ENCODE data around the gene PRKCH.

PRKCH gene

DNA sequence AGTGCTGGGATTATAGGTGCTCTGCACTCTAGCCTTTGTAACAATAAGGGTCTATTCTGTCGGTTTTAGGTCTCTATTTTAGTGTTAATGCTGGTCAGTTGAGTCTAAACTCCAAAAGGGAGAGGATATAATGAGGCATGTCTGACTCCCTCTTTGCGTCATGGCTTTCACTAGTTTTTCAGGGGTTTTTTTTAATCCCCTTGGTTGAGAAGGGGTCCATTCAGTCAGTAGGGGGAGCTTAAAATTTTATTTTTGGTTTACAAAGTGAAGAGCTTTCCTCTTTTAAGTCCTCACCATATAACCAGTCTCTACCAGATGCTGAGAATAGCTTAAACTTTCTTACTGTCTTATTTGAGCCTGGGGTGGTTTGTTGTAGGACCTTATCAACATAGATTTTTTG, 106.9 kb downstream of the PRKCH start:
- Histone ChIP-seq H2BK12ac (ENCODE audit: low read length in 2 of 2) (no peak overlapping the region), H3K23ac (ENCODE audit: low read length in 2 of 2) (no peak overlapping the region), H2BK5ac (ENCODE audit: low read depth, low read length, poor library complexity, severe bottlenecking) (no peak overlapping the region), H4K8ac (ENCODE audit: low read length) (no peak overlapping the region), H3K14ac (ENCODE audit: low read length in 2 of 2) (no peak overlapping the region), H3K18ac (ENCODE audit: low read depth in 1 of 2, low read length in 2 of 2) (no peak overlapping the region), H3K4me1 (ENCODE audit: control insufficient read depth, insufficient read depth, low read depth, low read length) (no peaks in the 10 kb centered on the region), H2BK15ac (ENCODE audit: low read depth, poor library complexity, severe bottlenecking) (no peak overlapping the region), H2BK120ac (ENCODE audit: low read depth, low read length) (no peak overlapping the region), H3K27me3 (ENCODE audit: control insufficient read depth in 1 of 2, insufficient read depth in 1 of 2, low read length in 2 of 2) (peaks cover 0 to 24% of the 10 kb centered on the region in 2 experiments), H3K4me3 (ENCODE audit: insufficient read depth in 1 of 2, low read depth in 1 of 2, low read length in 2 of 2) (no peak overlapping the region), H3K9me3 (ENCODE audit: control insufficient read depth, low read length) (no peaks in the 10 kb centered on the region), H3K4me2 (ENCODE audit: low read length, poor library complexity, severe bottlenecking) (no peak overlapping the region), H2AK5ac (ENCODE audit: low read length, severe bottlenecking) (no peak overlapping the region), H3K79me1 (replicated peaks; ENCODE audit: low read length, poor library complexity, severe bottlenecking) (no peaks in the 10 kb centered on the region), H4K91ac (ENCODE audit: low read length) (no peak overlapping the region), H2AFZ (ENCODE audit: low read depth, low read length) (no peak overlapping the region), H3K4ac (ENCODE audit: low read depth in 1 of 2, low read length in 2 of 2) (no peak overlapping the region), H3K9ac (ENCODE audit: low read length) (no peak overlapping the region), H3K36me3 (ENCODE audit: control insufficient read depth in 1 of 2, insufficient read depth in 2 of 2, low read depth in 1 of 2, low read length in 2 of 2) (no peaks in the 10 kb centered on the region), H3K27ac (ENCODE audit: low read length, poor library complexity, severe bottlenecking) (no peak overlapping the region)
- no peak for DNase-seq
- WGBS, result 61% methylated on average over 2 of the region's 2 CpGs

DNA sequence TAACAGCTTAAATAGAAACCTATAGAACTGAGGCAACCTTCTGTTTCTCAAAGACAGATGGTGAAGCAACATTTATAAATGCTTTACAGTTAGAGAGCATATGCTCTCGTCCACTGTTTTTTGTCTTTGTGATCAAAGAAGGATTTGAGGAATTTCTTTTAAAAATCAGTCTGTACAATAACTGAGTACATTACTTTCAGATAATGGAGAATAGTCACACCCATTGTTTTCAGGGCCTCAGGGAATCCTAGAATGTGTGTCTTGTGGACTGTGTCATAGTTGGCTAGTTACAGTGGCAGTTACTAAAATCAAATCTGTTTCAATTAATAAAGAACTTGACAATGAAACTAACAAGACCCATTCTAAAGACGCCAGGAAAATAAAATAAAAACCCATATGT, 107.9 kb downstream of the PRKCH start:
- Histone ChIP-seq H3K4me3 (ENCODE audit: insufficient read depth in 1 of 2, low read depth in 1 of 2, low read length in 2 of 2) (no peak overlapping the region), H2BK15ac (ENCODE audit: low read depth, poor library complexity, severe bottlenecking) (no peak overlapping the region), H3K4me2 (ENCODE audit: low read length, poor library complexity, severe bottlenecking) (no peak overlapping the region), H2BK5ac (ENCODE audit: low read depth, low read length, poor library complexity, severe bottlenecking) (no peak overlapping the region), H2BK12ac (ENCODE audit: low read length in 2 of 2) (no peak overlapping the region), H3K4me1 (ENCODE audit: control insufficient read depth, insufficient read depth, low read depth, low read length) (no peaks in the 10 kb centered on the region), H2AFZ (ENCODE audit: low read depth, low read length) (no peak overlapping the region), H4K8ac (ENCODE audit: low read length) (no peak overlapping the region), H2AK5ac (ENCODE audit: low read length, severe bottlenecking) (no peak overlapping the region), H3K79me1 (replicated peaks; ENCODE audit: low read length, poor library complexity, severe bottlenecking) (no peaks in the 10 kb centered on the region), H3K36me3 (ENCODE audit: control insufficient read depth in 1 of 2, insufficient read depth in 2 of 2, low read depth in 1 of 2, low read length in 2 of 2) (no peaks in the 10 kb centered on the region), H3K27me3 (ENCODE audit: control insufficient read depth in 1 of 2, insufficient read depth in 1 of 2, low read length in 2 of 2) (peaks cover 0 to 28% of the 10 kb centered on the region in 2 experiments), H4K91ac (ENCODE audit: low read length) (no peak overlapping the region), H3K18ac (ENCODE audit: low read depth in 1 of 2, low read length in 2 of 2) (no peak overlapping the region), H3K23ac (ENCODE audit: low read length in 2 of 2) (no peak overlapping the region), H3K9ac (ENCODE audit: low read length) (no peak overlapping the region), H2BK120ac (ENCODE audit: low read depth, low read length) (no peak overlapping the region), H3K4ac (ENCODE audit: low read depth in 1 of 2, low read length in 2 of 2) (no peak overlapping the region), H3K14ac (ENCODE audit: low read length in 2 of 2) (no peak overlapping the region), H3K9me3 (ENCODE audit: control insufficient read depth, low read length) (no peaks in the 10 kb centered on the region), H3K27ac (ENCODE audit: low read length, poor library complexity, severe bottlenecking) (no peak overlapping the region)
- no peak for DNase-seq
- WGBS, result no CpG with 5 or more reads among the region's 2 CpGs

- no peak overlapping the region for H3K14ac ChIP-seq (ENCODE audit: low read length in 2 of 2)
- H3K9ac ChIP-seq (ENCODE audit: low read length), result no peak overlapping the region
- H2BK120ac ChIP-seq (ENCODE audit: low read depth, low read length), result no peak overlapping the region
- no peak overlapping the region for H2BK5ac ChIP-seq (ENCODE audit: low read depth, low read length, poor library complexity, severe bottlenecking)
- no peak overlapping the region for H3K23ac ChIP-seq (ENCODE audit: low read length in 2 of 2)
- peaks cover 0 to 28% of the 10 kb centered on the region in 2 experiments for H3K27me3 ChIP-seq (ENCODE audit: control insufficient read depth in 1 of 2, insufficient read depth in 1 of 2, low read length in 2 of 2)
- no peaks in the 10 kb centered on the region for H3K79me1 ChIP-seq (replicated peaks; ENCODE audit: low read length, poor library complexity, severe bottlenecking)
- no peak overlapping the region for H3K4me3 ChIP-seq (ENCODE audit: insufficient read depth in 1 of 2, low read depth in 1 of 2, low read length in 2 of 2)
- no peak overlapping the region for H2AK5ac ChIP-seq (ENCODE audit: low read length, severe bottlenecking)
- no peak overlapping the region for H3K27ac ChIP-seq (ENCODE audit: low read length, poor library complexity, severe bottlenecking)
- H3K9me3 ChIP-seq (ENCODE audit: control insufficient read depth, low read length), result no peaks in the 10 kb centered on the region
- no peak overlapping the region for H4K8ac ChIP-seq (ENCODE audit: low read length)
- no peak overlapping the region for H3K4me2 ChIP-seq (ENCODE audit: low read length, poor library complexity, severe bottlenecking)
- no peak for DNase-seq
- H3K36me3 ChIP-seq (ENCODE audit: control insufficient read depth in 1 of 2, insufficient read depth in 2 of 2, low read depth in 1 of 2, low read length in 2 of 2), result no peaks in the 10 kb centered on the region
- H3K4me1 ChIP-seq (ENCODE audit: control insufficient read depth, insufficient read depth, low read depth, low read length), result no peaks in the 10 kb centered on the region
- H2BK12ac ChIP-seq (ENCODE audit: low read length in 2 of 2), result no peak overlapping the region
- H2BK15ac ChIP-seq (ENCODE audit: low read depth, poor library complexity, severe bottlenecking), result no peak overlapping the region
- no peak overlapping the region for H2AFZ ChIP-seq (ENCODE audit: low read depth, low read length)
- H3K4ac ChIP-seq (ENCODE audit: low read depth in 1 of 2, low read length in 2 of 2), result no peak overlapping the region
- H4K91ac ChIP-seq (ENCODE audit: low read length), result no peak overlapping the region
- H3K18ac ChIP-seq (ENCODE audit: low read depth in 1 of 2, low read length in 2 of 2), result no peak overlapping the region
- 90% methylated on average over 2 of the region's 2 CpGs for WGBS
These were observed 108.8 kb downstream of the PRKCH start for GRCh38 chr14:61430066-61430757.

DNA sequence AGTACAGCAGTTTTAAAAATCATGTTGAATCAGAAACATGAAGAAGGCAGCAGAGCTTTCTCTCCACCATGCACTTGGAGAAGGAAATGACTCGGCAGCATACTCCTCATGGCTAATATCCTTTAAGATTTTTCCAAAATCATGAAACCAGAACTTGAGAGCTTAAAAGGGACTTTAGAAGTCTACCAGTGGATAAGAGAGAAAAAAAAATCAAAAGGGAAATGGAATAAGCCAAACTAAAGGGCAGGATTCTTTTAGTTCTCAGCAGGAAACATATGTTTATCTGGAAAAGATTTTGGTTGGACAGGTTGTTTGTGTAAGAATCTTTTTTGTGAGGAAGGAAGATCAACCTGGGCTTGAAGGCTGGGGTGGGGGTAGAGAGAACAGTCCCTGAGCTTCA, 111.8 kb downstream of the PRKCH start:
- Histone ChIP-seq H3K23ac (ENCODE audit: low read length in 2 of 2) (no peak overlapping the region), H2BK5ac (ENCODE audit: low read depth, low read length, poor library complexity, severe bottlenecking) (no peak overlapping the region), H3K27ac (ENCODE audit: low read length, poor library complexity, severe bottlenecking) (no peak overlapping the region), H3K9me3 (ENCODE audit: control insufficient read depth, low read length) (no peaks in the 10 kb centered on the region), H3K18ac (ENCODE audit: low read depth in 1 of 2, low read length in 2 of 2) (no peak overlapping the region), H3K27me3 (ENCODE audit: control insufficient read depth in 1 of 2, insufficient read depth in 1 of 2, low read length in 2 of 2) (peaks cover 0 to 28% of the 10 kb centered on the region in 2 experiments), H4K91ac (ENCODE audit: low read length) (no peak overlapping the region), H3K36me3 (ENCODE audit: control insufficient read depth in 1 of 2, insufficient read depth in 2 of 2, low read depth in 1 of 2, low read length in 2 of 2) (no peaks in the 10 kb centered on the region), H2BK12ac (ENCODE audit: low read length in 2 of 2) (no peak overlapping the region), H3K4me3 (ENCODE audit: insufficient read depth in 1 of 2, low read depth in 1 of 2, low read length in 2 of 2) (no peak overlapping the region), H3K4ac (ENCODE audit: low read depth in 1 of 2, low read length in 2 of 2) (no peak overlapping the region), H2AK5ac (ENCODE audit: low read length, severe bottlenecking) (no peak overlapping the region), H3K4me2 (ENCODE audit: low read length, poor library complexity, severe bottlenecking) (no peak overlapping the region), H2AFZ (ENCODE audit: low read depth, low read length) (no peak overlapping the region), H3K14ac (ENCODE audit: low read length in 2 of 2) (no peak overlapping the region), H3K4me1 (ENCODE audit: control insufficient read depth, insufficient read depth, low read depth, low read length) (no peaks in the 10 kb centered on the region), H3K9ac (ENCODE audit: low read length) (no peak overlapping the region), H4K8ac (ENCODE audit: low read length) (no peak overlapping the region), H3K79me1 (replicated peaks; ENCODE audit: low read length, poor library complexity, severe bottlenecking) (no peaks in the 10 kb centered on the region), H2BK15ac (ENCODE audit: low read depth, poor library complexity, severe bottlenecking) (no peak overlapping the region), H2BK120ac (ENCODE audit: low read depth, low read length) (no peak overlapping the region)
- no peak for DNase-seq
- WGBS, result no CpG with 5 or more reads among the region's 1 CpG

Data from mesenchymal stem cell (in vitro differentiated cells and primary cell).